ENCODE measurements around the gene HSD11B1L.
"Not testable (repeated sequence)": the region's sequence is repeated elsewhere in the genome, so short reads cannot be mapped to it uniquely, and the experiment has no call there.

Gene HSD11B1L

GRCh38 chr19:5718579-5719273, 37.9 kb downstream of the HSD11B1L start:
- peak; percentile 14 for DNase-seq (ENCODE audit: low read depth)
- peak overlapping the region; percentile 99 for H3K4me3 ChIP-seq (ENCODE audit: low read depth, low read length)
- TF ChIP-seq, protein P1, sequence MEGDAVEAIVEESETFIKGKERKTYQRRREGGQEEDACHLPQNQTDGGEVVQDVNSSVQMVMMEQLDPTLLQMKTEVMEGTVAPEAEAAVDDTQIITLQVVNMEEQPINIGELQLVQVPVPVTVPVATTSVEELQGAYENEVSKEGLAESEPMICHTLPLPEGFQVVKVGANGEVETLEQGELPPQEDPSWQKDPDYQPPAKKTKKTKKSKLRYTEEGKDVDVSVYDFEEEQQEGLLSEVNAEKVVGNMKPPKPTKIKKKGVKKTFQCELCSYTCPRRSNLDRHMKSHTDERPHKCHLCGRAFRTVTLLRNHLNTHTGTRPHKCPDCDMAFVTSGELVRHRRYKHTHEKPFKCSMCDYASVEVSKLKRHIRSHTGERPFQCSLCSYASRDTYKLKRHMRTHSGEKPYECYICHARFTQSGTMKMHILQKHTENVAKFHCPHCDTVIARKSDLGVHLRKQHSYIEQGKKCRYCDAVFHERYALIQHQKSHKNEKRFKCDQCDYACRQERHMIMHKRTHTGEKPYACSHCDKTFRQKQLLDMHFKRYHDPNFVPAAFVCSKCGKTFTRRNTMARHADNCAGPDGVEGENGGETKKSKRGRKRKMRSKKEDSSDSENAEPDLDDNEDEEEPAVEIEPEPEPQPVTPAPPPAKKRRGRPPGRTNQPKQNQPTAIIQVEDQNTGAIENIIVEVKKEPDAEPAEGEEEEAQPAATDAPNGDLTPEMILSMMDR (IDR thresholded peaks at IDR 0.05; ENCODE audit: control insufficient read depth, extremely low read depth, insufficient read depth) = no peak

GRCh38 chr19:5719274-5719960, 38.6 kb downstream of the HSD11B1L start:
- no peak for DNase-seq (ENCODE audit: low read depth)
- TF ChIP-seq, protein P1 (IDR thresholded peaks at IDR 0.05; ENCODE audit: control insufficient read depth, extremely low read depth, insufficient read depth) = no peak
- peak overlapping the region; percentile 99 for H3K4me3 ChIP-seq (ENCODE audit: low read depth, low read length)

DNA sequence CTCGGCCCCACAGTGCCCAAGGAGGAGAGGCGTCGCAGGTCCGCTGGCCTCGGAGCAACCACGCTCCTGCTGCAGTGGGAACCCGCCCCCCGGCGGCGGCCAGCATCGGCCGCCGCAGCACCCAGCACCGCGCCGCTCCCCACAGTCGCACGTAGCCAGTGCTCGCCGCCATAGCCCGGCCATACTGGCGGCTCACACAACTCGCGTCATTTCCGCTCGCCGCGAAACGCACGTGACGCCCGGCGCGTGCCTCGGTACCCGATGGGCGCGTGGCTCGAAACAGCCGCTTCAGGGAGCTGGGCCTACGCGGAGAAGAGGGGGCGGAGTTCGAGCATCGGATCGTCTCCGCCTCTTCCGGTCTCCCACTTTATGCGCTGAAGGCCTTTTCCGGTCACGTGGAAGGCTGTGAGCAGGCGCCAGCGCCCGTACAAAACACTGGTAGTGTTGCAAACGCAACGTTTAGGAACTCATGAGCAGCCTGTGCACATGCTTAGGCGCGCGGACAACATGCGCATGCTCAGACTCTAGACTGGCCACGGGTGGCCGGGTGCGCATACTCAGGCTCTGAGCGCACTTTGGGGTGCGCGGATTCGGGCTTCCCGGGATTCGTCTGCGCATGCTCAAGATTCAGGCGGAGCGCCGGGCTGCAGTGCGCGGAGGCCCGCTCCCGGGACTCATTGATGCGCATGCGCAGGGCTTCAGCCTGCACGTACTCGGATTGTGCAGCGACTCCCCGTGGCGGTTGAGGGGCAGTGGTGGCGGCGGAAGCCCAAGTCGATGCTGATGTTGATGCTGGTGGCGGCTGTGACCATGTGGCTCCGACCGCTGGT, 39.3 kb downstream of the HSD11B1L start, which contains the start of the genes CATSPERD and LONP1:
Gene CATSPERD, plus strand, starts transcription at position 677 of the 830 bp plus-strand sequence. Its CDS starts 101 bp downstream, at position 778.
Gene LONP1, minus strand, starts transcription at position 186 of the 830 bp plus-strand sequence. Its CDS starts 14 bp downstream, at position 172.
- TF ChIP-seq, protein P1 (IDR thresholded peaks at IDR 0.05; ENCODE audit: control insufficient read depth, extremely low read depth, insufficient read depth) = peak; percentile 97
- peak; percentile 96 for DNase-seq (ENCODE audit: low read depth)
- peak within 1 kb of the TSS; percentile 99 for H3K4me3 ChIP-seq (ENCODE audit: low read depth, low read length)

GRCh38 chr19:5727453-5728050, 46.7 kb downstream of the HSD11B1L start:
- DNase-seq (ENCODE audit: low read depth) = no peak
- no peak overlapping the region for H3K4me3 ChIP-seq (ENCODE audit: low read depth, low read length)
- TF ChIP-seq, protein P1 (IDR thresholded peaks at IDR 0.05; ENCODE audit: control insufficient read depth, extremely low read depth, insufficient read depth) = no peak

GRCh38 chr19:5733172-5733571, 52.3 kb downstream of the HSD11B1L start:
- not testable (repeated sequence) for DNase-seq (ENCODE audit: low read depth); H3K4me3 ChIP-seq (ENCODE audit: low read depth, low read length)

Measured in LNCaP clone FGC (cell line).